ENCODE data around the gene ZSWIM4. TPM values are rescaled to one million over a fixed set of nuclear protein-coding genes. Genes with fewer than 3 reads are reported as not detected.
A peak's percentile ranks its signal among the peaks of the same experiment; 100 is the strongest.

The ZSWIM4 gene
- total and polyA plus RNA-seq, 10 of the 15 experiments (the other 5 are each of a cell fraction or from before 2014, with no cell fraction given) = 0.73 to 11.1 (median 1.8) TPM; not detected in 2

DNA sequence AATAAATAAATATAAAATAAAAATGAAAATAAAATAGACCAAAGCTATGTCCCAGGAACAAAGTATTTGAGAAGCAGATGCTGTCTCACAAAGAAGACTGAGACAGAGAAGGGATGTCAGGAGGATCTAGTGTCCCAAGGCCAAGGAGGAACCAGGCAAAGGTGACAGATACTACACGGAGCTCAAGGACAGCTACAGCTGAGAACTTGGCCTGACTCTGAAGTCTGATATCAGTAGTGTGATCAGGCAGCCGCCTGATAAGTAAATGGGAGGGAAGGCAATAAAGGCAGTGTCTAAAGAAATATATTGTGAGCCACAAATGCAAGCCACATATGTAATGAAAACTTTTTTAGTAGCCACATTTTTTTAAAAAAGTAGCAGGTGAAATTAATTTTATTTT is 61.3 kb downstream of the ZSWIM4 start (continued):
- TF ChIP-seq FOXK2 (IDR thresholded peaks at IDR 0.05) = no peak
- no peak for TF ChIP-seq SIN3A (IDR thresholded peaks at IDR 0.05; ENCODE audit: low read depth, low read length)
- no peak for TF ChIP-seq TARDBP (IDR thresholded peaks at IDR 0.05; ENCODE audit: borderline replicate concordance)
- TF ChIP-seq EZH2 (IDR thresholded peaks at IDR 0.05; ENCODE audit: borderline replicate concordance, control insufficient read depth, low read depth, low read length) = no peak

DNA sequence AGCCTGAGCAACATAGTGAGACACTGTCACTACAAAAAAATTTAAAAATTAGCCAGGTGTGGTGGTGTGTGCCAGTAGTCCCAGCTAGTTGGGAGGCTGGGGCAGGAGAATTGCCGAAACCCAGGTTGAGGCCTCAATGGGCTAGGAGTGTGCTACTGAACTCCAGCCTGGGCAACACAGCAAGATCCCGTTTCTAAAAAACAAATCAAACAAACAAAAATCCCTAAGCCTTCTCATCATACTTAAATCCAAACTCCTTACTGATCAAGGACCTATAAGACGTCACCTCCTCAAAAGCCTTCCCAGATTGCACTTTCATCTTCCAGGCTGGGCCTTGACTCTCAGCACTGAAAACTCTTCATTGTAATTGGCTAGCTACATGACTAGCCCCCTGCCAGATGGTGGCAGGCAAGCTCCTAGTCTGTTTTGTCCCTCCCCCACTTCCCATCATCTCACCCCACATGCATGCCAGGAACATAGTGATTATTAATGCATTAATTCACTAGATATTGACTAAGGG is 64.2 kb downstream of the ZSWIM4 start:
- no peak overlapping the region for H3K4me2 ChIP-seq (ENCODE audit: control insufficient read depth, insufficient read depth)
- FAIRE-seq = no peak

More for the DNA sequence above, 64.2 kb downstream of the ZSWIM4 start:
- 94% methylated on average over 3 of the region's 3 CpGs for WGBS (ENCODE audit: insufficient coverage, insufficient replicate concordance, low lambda C conversion rate, missing lambda C conversion rate)
- H3K79me2 ChIP-seq (ENCODE audit: control insufficient read depth, insufficient read depth, low read length) = no peaks in the 10 kb centered on the region
- H3K27me3 ChIP-seq (replicated peaks in 1 of 2; ENCODE audit: control insufficient read depth in 2 of 2, insufficient read depth in 2 of 2, low read length in 1 of 2) = peaks cover 0 to 1% of the 10 kb centered on the region in 2 experiments; a peak in 2 of 4 replicates
- H3K9ac ChIP-seq (ENCODE audit: control insufficient read depth, insufficient read depth, low read length) = no peak overlapping the region
- CTCF ChIA-PET = interaction anchor here (0.6 to 2.3 kb wide), 4 partner anchors 20 to 277 kb away, joined by 3 to 5 read pairs (median 4); partner anchors contain the start of gene ASF1B
- TF ChIP-seq ZNF24 (IDR thresholded peaks at IDR 0.05) = peak; percentile 70; the same call in 1 of the 2 replicates
- no peak for TF ChIP-seq MEF2A (IDR thresholded peaks at IDR 0.05; ENCODE audit: insufficient read depth, low read depth, low read length)
- TF ChIP-seq FOXK2 (IDR thresholded peaks at IDR 0.05) = no peak
- no peak for TF ChIP-seq CEBPB (IDR thresholded peaks at IDR 0.05; ENCODE audit: borderline replicate concordance in 1 of 2, low read depth in 2 of 2, low read length in 2 of 2)
- TF ChIP-seq, protein P1, sequence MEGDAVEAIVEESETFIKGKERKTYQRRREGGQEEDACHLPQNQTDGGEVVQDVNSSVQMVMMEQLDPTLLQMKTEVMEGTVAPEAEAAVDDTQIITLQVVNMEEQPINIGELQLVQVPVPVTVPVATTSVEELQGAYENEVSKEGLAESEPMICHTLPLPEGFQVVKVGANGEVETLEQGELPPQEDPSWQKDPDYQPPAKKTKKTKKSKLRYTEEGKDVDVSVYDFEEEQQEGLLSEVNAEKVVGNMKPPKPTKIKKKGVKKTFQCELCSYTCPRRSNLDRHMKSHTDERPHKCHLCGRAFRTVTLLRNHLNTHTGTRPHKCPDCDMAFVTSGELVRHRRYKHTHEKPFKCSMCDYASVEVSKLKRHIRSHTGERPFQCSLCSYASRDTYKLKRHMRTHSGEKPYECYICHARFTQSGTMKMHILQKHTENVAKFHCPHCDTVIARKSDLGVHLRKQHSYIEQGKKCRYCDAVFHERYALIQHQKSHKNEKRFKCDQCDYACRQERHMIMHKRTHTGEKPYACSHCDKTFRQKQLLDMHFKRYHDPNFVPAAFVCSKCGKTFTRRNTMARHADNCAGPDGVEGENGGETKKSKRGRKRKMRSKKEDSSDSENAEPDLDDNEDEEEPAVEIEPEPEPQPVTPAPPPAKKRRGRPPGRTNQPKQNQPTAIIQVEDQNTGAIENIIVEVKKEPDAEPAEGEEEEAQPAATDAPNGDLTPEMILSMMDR (IDR thresholded peaks at IDR 0.05 in 2 of 3, conservative IDR thresholded peaks at IDR 0.05 in 1 of 3; ENCODE audit: control insufficient read depth in 2 of 3, extremely low read depth in 1 of 3, insufficient read depth in 1 of 3, low read depth in 3 of 3, low read length in 3 of 3) = peak in 2 of 3 experiments; percentile 3 to 7; a peak in 1 of 6 replicates
- peak; percentile 62; the same call in 1 of the 2 replicates for TF ChIP-seq SMARCA5 (IDR thresholded peaks at IDR 0.05)
- TF ChIP-seq RELA (IDR thresholded peaks at IDR 0.05; ENCODE audit: borderline replicate concordance, partially characterized antibody) = no peak
- no peak overlapping the region for H3K27ac ChIP-seq (ENCODE audit: control insufficient read depth, insufficient read depth)
- intact Hi-C loops (cut with micrococcal nuclease; ENCODE audit: unreplicated experiment) = no loop called here
- POLR2A ChIA-PET = interaction anchor here (0.6 to 8.5 kb wide), 5 partner anchors 8 to 160 kb away, joined by 3 to 85 read pairs (median 7); partner anchors contain the start of gene ZSWIM4
- no peaks in the 10 kb centered on the region for H3K36me3 ChIP-seq (ENCODE audit: control insufficient read depth in 2 of 2, insufficient read depth in 2 of 2, low read length in 1 of 2)
- ATAC-seq = no peak
- peaks cover 8% of the 10 kb centered on the region for H3K4me1 ChIP-seq (ENCODE audit: control insufficient read depth, insufficient read depth, low read length)
- DNase-seq (ENCODE audit: low read depth, low spot score) = no peak
- BruUV-seq (replicated peaks) = no TSS peak
- no peak overlapping the region for H3K4me3 ChIP-seq
- RAD21 ChIA-PET (ENCODE audit: unreplicated experiment) = interaction anchor here (0.6 to 6.2 kb wide), 4 partner anchors 11 to 219 kb away, joined by 3 to 70 read pairs (median 4); no protein-coding TSS in a partner anchor
- H4K20me1 ChIP-seq (ENCODE audit: control insufficient read depth, insufficient read depth) = no peaks in the 10 kb centered on the region
- H2AFZ ChIP-seq (ENCODE audit: control insufficient read depth, low read depth, low read length) = no peak overlapping the region
- SMC1A ChIA-PET (ENCODE audit: uncharacterized antibody, unreplicated experiment) = interaction anchor here (0.7 to 3.9 kb wide), 3 partner anchors 11 to 64 kb away, joined by 3 to 33 read pairs (median 9); partner anchors contain the start of gene ZSWIM4
- H3K9me3 ChIP-seq (replicated peaks; ENCODE audit: control insufficient read depth, insufficient read depth, low read length) = no peaks in the 10 kb centered on the region
- in situ Hi-C loops (cut with MboI) = no loop called here

All from GM12878 (cell line).